Measurements from ENCODE around the gene DAPK3. TPM values are rescaled to one million over a fixed set of nuclear protein-coding genes. Genes with fewer than 3 reads are reported as not detected.
"Not testable (repeated sequence)": the region's sequence is repeated elsewhere in the genome, so short reads cannot be mapped to it uniquely, and the experiment has no call there.

The DAPK3 gene
- total RNA-seq, 1 donor from 2014 or later: 63.7 TPM

- peaks cover 57 to 78% (median 71%) of the 10 kb centered on the region in 3 donors for H3K4me1 ChIP-seq (ENCODE audit: control insufficient read depth in 3 of 3, insufficient read depth in 3 of 3, low read length in 3 of 3)
- no peak overlapping the region for H3K27ac ChIP-seq (ENCODE audit: low read depth, low read length)
Observed at GRCh38 chr19:4013886-4014540, 43.1 kb upstream of the DAPK3 start.

DNA sequence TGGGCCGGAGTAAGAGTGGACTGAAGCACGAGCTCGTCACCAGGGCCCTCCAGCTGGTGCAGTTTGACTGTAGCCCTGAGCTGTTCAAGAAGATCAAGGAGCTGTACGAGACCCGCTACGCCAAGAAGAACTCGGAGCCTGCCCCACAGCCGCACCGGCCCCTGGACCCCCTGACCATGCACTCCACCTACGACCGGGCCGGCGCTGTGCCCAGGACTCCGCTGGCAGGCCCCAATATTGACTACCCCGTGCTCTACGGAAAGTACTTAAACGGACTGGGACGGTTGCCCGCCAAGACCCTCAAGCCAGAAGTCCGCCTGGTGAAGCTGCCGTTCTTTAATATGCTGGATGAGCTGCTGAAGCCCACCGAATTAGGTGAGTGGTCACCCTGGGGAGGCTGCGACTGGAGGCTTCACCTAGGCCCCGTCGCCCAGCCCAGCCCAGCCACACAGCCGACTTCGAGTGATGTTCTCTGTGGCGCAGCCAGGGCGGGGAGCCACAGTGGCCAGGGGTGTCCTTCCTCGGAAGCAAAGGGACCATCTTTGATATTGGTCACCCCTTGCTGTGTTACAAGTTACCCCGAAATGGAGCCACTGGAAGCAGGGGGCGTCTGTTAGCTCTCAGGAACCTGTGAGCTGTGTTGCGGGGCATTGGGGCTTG lies 42.2 kb upstream of the DAPK3 start:
- H3K4me3 ChIP-seq (ENCODE audit: low read length in 3 of 3): no peak overlapping the region
- H3K27me3 ChIP-seq (ENCODE audit: control insufficient read depth in 3 of 3, insufficient read depth in 3 of 3, low read length in 3 of 3): no peaks in the 10 kb centered on the region
- H3K36me3 ChIP-seq (ENCODE audit: control insufficient read depth in 3 of 3, insufficient read depth in 3 of 3, low read length in 3 of 3): peaks cover 18 to 21% (median 19%) of the 10 kb centered on the region in 3 donors
- H3K27ac ChIP-seq (ENCODE audit: low read depth, low read length): peak overlapping the region; percentile 72
- peak overlapping the region in 2 of 3 donors; percentile 41 to 59 for H3K9ac ChIP-seq (ENCODE audit: low read depth in 1 of 3, low read length in 3 of 3)
- peaks cover 66 to 87% (median 80%) of the 10 kb centered on the region in 3 donors for H3K4me1 ChIP-seq (ENCODE audit: control insufficient read depth in 3 of 3, insufficient read depth in 3 of 3, low read length in 3 of 3)
- no peaks in the 10 kb centered on the region for H3K9me3 ChIP-seq (ENCODE audit: control insufficient read depth in 3 of 3, low read length in 3 of 3)

More at GRCh38 chr19:4013886-4014540, 43.1 kb upstream of the DAPK3 start:
- Histone ChIP-seq H3K36me3 (ENCODE audit: control insufficient read depth in 3 of 3, insufficient read depth in 3 of 3, low read length in 3 of 3) (peaks cover 18 to 21% (median 19%) of the 10 kb centered on the region in 3 donors), H3K9me3 (ENCODE audit: control insufficient read depth in 3 of 3, low read length in 3 of 3) (no peaks in the 10 kb centered on the region), H3K4me3 (ENCODE audit: low read length in 3 of 3) (no peak overlapping the region), H3K27me3 (ENCODE audit: control insufficient read depth in 3 of 3, insufficient read depth in 3 of 3, low read length in 3 of 3) (no peaks in the 10 kb centered on the region), H3K9ac (ENCODE audit: low read depth in 1 of 3, low read length in 3 of 3) (peak overlapping the region in 2 of 3 donors; percentile 33 to 54)

DNA sequence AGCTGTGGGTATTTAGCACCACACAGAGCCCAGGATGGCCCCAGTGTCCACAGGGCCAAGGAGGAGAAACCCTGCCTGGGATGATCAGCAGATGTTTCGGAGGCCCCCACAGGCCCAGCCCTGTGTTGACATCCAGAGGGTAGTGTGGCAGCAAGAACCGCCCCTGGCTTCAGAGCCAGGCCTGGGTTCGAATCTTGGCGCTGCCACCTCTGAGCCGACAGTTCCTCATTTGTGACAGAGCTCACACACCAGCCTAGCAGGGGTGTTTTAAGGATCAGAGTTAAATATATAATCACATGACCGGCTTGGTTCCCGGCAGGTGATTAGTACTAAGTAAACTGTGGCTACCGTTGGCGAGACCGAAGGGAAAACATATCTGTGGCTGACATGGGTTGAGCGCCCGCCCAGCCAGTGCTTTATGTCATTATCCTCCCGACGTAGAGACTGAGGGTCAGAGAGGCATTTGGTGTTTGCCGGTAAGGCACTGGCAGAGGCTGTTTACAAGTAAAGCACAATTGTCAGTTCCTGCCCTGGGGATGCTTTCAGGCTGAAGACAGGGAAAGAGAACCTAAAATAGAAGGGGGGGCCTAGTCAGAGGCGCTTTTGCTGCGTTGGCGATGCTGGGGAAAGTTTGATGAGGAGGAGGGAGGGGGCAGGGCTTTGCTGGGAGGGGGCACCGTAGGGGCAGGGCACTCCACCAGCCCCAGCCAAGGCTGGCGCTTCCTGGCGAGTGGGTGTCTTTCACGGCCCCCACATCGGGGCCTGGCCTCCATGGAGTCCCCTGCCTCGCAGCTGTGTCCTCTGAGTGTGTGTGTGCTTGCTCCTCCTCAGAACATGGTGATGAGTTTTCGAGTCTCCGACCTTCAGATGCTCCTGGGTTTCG lies 41.4 kb upstream of the DAPK3 start:
- Histone ChIP-seq H3K36me3 (ENCODE audit: control insufficient read depth in 3 of 3, insufficient read depth in 3 of 3, low read length in 3 of 3) (peaks cover 18 to 21% (median 19%) of the 10 kb centered on the region in 3 donors), H3K9me3 (ENCODE audit: control insufficient read depth in 3 of 3, low read length in 3 of 3) (no peaks in the 10 kb centered on the region), H3K27ac (ENCODE audit: low read depth, low read length) (peak overlapping the region; percentile 72), H3K9ac (ENCODE audit: low read depth in 1 of 3, low read length in 3 of 3) (peak overlapping the region in 2 of 3 donors; percentile 41 to 59), H3K4me1 (ENCODE audit: control insufficient read depth in 3 of 3, insufficient read depth in 3 of 3, low read length in 3 of 3) (peaks cover 66 to 89% (median 80%) of the 10 kb centered on the region in 3 donors), H3K4me3 (ENCODE audit: low read length in 3 of 3) (peak overlapping the region in 1 of 3 donors; percentile 40), H3K27me3 (ENCODE audit: control insufficient read depth in 3 of 3, insufficient read depth in 3 of 3, low read length in 3 of 3) (no peaks in the 10 kb centered on the region)

- H3K27ac ChIP-seq (ENCODE audit: low read depth, low read length): peak overlapping the region; percentile 52
- not testable (repeated sequence) for H3K27me3 ChIP-seq (ENCODE audit: control insufficient read depth in 3 of 3, insufficient read depth in 3 of 3, low read length in 3 of 3); H3K9me3 ChIP-seq (ENCODE audit: control insufficient read depth in 3 of 3, low read length in 3 of 3)
- H3K9ac ChIP-seq (ENCODE audit: low read depth in 1 of 3, low read length in 3 of 3): peak overlapping the region in 2 of 3 donors; percentile 54 to 89
- H3K4me1 ChIP-seq (ENCODE audit: control insufficient read depth in 3 of 3, insufficient read depth in 3 of 3, low read length in 3 of 3): peaks cover 66 to 84% (median 83%) of the 10 kb centered on the region in 3 donors
- H3K4me3 ChIP-seq (ENCODE audit: low read length in 3 of 3): peak overlapping the region in 2 of 3 donors; percentile 12 to 52
- peaks cover 15 to 20% (median 19%) of the 10 kb centered on the region in 3 donors for H3K36me3 ChIP-seq (ENCODE audit: control insufficient read depth in 3 of 3, insufficient read depth in 3 of 3, low read length in 3 of 3)
Observed at GRCh38 chr19:4011430-4011829, 40.5 kb upstream of the DAPK3 start.

GRCh38 chr19:4010808-4011110 lies 39.9 kb upstream of the DAPK3 start:
- Histone ChIP-seq H3K4me3 (ENCODE audit: low read length in 3 of 3) (peak overlapping the region in 1 of 3 donors; percentile 91), H3K27ac (ENCODE audit: low read depth, low read length) (peak overlapping the region; percentile 52), H3K9ac (ENCODE audit: low read depth in 1 of 3, low read length in 3 of 3) (peak overlapping the region in 2 of 3 donors; percentile 85 to 89)

DNA sequence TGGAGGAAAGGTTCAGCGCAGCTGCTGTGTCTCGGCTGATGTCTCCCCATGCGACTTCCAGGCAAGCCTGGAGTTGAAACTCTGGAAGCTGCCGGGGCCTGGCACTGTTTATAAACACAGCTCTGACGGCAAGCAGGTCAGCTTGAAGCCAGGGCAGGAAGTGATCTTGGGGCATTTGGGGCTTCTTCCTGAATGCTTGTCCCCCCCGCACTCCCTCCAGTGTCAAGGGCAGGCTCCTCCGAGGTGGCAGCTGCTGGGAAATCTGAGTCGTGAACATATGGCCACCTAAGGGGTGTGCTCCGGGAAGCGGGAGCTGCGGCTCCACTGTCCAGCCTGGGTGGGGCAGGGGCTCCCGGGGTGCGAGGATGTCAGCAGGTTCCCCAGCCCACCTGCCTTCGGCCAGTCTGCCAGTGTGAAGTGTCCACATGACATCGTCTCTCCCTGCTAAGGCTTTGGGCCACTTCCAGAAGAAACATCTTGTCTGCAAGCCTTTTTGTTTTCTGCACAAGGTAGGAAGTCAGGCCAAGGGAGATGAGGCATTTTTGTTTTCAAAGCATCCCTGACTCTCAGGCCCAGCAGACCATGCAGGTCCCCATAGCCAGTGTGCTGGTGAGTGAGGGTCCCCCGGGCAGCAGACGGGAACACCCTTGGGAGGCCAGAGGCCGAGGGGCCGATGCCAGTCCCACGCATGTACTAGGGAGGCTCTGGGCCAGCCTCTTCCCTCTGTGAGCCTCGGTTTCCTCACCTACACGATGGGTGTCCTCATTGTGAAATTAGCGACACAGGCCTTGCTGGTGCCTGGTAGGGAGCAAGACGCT lies 39.3 kb upstream of the DAPK3 start:
- Histone ChIP-seq H3K9me3 (ENCODE audit: control insufficient read depth in 3 of 3, low read length in 3 of 3) (no peaks in the 10 kb centered on the region), H3K36me3 (ENCODE audit: control insufficient read depth in 3 of 3, insufficient read depth in 3 of 3, low read length in 3 of 3) (peaks cover 15 to 17% (median 16%) of the 10 kb centered on the region in 3 donors), H3K4me3 (ENCODE audit: low read length in 3 of 3) (peak overlapping the region in 2 of 3 donors; percentile 90 to 91), H3K4me1 (ENCODE audit: control insufficient read depth in 3 of 3, insufficient read depth in 3 of 3, low read length in 3 of 3) (peaks cover 55 to 71% (median 70%) of the 10 kb centered on the region in 3 donors), H3K27ac (ENCODE audit: low read depth, low read length) (peak overlapping the region; percentile 52), H3K9ac (ENCODE audit: low read depth in 1 of 3, low read length in 3 of 3) (peak overlapping the region; percentile 73 to 89 (median 85)), H3K27me3 (ENCODE audit: control insufficient read depth in 3 of 3, insufficient read depth in 3 of 3, low read length in 3 of 3) (no peaks in the 10 kb centered on the region)

More at GRCh38 chr19:4010808-4011110, 39.9 kb upstream of the DAPK3 start:
- Histone ChIP-seq H3K27me3 (ENCODE audit: control insufficient read depth in 3 of 3, insufficient read depth in 3 of 3, low read length in 3 of 3) (no peaks in the 10 kb centered on the region), H3K4me1 (ENCODE audit: control insufficient read depth in 3 of 3, insufficient read depth in 3 of 3, low read length in 3 of 3) (peaks cover 60 to 77% (median 76%) of the 10 kb centered on the region in 3 donors), H3K9me3 (ENCODE audit: control insufficient read depth in 3 of 3, low read length in 3 of 3) (no peaks in the 10 kb centered on the region), H3K36me3 (ENCODE audit: control insufficient read depth in 3 of 3, insufficient read depth in 3 of 3, low read length in 3 of 3) (peaks cover 15 to 19% (median 18%) of the 10 kb centered on the region in 3 donors)

DNA sequence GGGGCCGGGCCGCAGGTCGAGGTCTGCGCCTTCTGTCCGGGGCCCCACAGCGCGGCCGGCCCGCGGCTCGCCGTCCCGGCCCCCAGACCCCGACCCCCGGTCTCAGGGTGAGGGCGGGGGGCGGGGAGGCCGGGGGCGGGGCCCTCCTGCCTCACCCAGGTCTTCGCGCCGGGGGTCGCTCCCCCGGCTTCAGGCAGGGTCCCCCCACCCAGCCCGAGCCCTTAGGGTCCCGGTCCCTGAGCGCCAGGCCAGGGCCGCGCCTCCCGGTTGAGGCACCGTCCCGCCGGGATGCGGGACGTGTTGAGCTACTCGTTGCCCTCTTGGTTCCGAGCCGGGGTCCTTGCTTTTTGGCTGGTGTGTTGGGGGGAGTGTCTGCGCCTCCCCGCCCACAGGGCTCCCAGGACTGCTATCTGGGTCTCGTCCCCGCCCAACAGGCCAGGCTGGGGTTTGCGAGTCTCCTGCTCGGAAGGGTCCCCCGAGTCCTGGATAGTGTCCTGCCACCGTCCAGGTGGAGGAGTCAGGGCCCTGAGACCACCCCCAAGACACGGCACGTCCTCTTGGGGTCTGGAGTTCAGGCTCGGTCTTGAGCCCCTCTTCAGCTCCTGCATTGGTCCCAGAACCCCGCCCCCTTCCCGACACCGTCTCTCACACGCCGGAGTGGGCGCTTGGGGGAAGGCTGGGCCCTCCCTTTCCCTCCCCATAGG lies 37.1 kb upstream of the DAPK3 start:
- Histone ChIP-seq H3K4me3 (ENCODE audit: low read length in 3 of 3) (peak overlapping the region; percentile 85 to 91 (median 90)), H3K4me1 (ENCODE audit: control insufficient read depth in 3 of 3, insufficient read depth in 3 of 3, low read length in 3 of 3) (peaks cover 42 to 49% (median 49%) of the 10 kb centered on the region in 3 donors), H3K27me3 (ENCODE audit: control insufficient read depth in 3 of 3, insufficient read depth in 3 of 3, low read length in 3 of 3) (no peaks in the 10 kb centered on the region), H3K9ac (ENCODE audit: low read depth in 1 of 3, low read length in 3 of 3) (peak overlapping the region; percentile 71 to 89 (median 85)), H3K27ac (ENCODE audit: low read depth, low read length) (peak overlapping the region; percentile 60), H3K36me3 (ENCODE audit: control insufficient read depth in 3 of 3, insufficient read depth in 3 of 3, low read length in 3 of 3) (peaks cover 0 to 1% (median 0%) of the 10 kb centered on the region in 3 donors), H3K9me3 (ENCODE audit: control insufficient read depth in 3 of 3, low read length in 3 of 3) (no peaks in the 10 kb centered on the region)

DNA sequence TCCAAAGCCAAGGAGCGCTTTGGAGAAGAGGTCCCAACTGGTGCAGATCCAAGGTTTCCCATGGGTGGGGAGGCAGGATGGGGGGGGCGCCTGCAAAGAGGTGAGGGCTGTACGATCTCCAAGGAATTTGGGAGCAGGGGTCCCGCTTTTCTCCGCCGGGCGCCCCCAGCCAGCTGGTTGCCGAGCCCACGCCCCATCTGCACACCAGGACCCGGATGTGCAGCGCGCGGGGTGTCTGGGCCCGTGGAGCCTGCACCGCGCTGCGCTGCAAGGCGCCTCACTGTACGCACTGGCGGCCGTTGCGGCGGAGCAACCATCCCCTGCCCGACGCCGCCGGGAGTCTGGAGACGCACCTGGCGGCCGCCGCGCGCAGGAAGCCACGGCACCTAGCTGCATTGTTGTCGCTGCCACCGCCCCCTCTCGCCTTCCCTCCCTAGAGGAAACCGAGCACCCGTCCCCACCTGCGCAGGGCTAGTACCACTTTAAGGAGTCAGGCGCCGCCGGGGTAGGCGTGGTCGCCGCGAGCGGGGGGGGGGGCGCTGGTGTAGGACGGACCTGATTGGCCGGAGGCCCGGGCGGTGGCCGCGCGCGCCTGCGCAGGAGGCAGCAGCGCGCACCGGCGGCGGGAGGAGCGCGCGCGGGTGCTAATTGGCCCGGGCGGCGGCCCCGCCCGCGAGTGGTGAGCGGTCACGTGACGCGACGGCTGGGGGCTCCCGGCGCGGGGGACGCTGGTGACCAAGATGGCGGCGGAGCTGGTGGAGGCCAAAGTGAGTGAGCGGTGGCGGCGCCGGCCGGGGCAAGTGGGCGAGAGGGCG lies 36.3 kb upstream of the DAPK3 start, which contains the start of gene PIAS4:
Gene PIAS4, plus strand, starts transcription at position 716 of the 815 bp plus-strand sequence. Its CDS starts 25 bp downstream, at position 741.
- H3K27ac ChIP-seq (ENCODE audit: low read depth, low read length): peak within 1 kb of the TSS; percentile 68
- peak within 1 kb of the TSS; percentile 85 to 95 (median 94) for H3K4me3 ChIP-seq (ENCODE audit: low read length in 3 of 3)
- H3K36me3 ChIP-seq (ENCODE audit: control insufficient read depth in 3 of 3, insufficient read depth in 3 of 3, low read length in 3 of 3): no peaks in the 10 kb centered on the region
- H3K4me1 ChIP-seq (ENCODE audit: control insufficient read depth in 3 of 3, insufficient read depth in 3 of 3, low read length in 3 of 3): peaks cover 40 to 43% (median 42%) of the 10 kb centered on the region in 3 donors
- H3K9me3 ChIP-seq (ENCODE audit: control insufficient read depth in 3 of 3, low read length in 3 of 3): no peaks in the 10 kb centered on the region
- peak within 1 kb of the TSS; percentile 77 to 95 (median 85) for H3K9ac ChIP-seq (ENCODE audit: low read depth in 1 of 3, low read length in 3 of 3)
- no peaks in the 10 kb centered on the region for H3K27me3 ChIP-seq (ENCODE audit: control insufficient read depth in 3 of 3, insufficient read depth in 3 of 3, low read length in 3 of 3)
